ENCODE results near the gene ADGRB3.

DNA sequence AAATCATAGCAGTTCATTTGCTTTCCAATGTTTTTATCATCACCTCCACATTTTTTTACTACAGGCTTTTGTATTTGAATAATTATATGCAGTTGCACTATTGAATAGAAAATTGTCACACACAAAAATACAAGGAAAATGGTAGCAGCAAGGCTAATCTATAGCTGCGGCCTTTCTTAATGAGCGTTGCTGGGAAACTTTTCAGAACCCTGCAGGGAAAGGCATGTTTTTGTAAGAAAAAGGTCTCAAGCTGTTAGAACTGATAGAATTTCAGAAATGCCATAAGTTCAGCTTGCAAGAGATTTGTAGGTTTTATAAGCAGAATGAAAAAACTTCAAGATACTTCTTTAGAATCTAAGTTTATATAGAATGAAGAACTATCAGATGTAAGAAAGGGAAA is 625.9 kb downstream of the ADGRB3 start:
- TF ChIP-seq POLR2A (IDR thresholded peaks at IDR 0.05; ENCODE audit: low read length) (no peak), GATA1 (IDR thresholded peaks at IDR 0.05; ENCODE audit: low read depth, low read length) (no peak)
